ENCODE data around the gene ABCA13.

- TF ChIP-seq CTCF (conservative IDR thresholded peaks at IDR 0.05; ENCODE audit: low read length) (no peak), EZH2phosphoT487 (IDR thresholded peaks at IDR 0.05; ENCODE audit: borderline replicate concordance) (no peak)
Observed at GRCh38 chr7:48419401-48419800, 248.1 kb downstream of the ABCA13 start.

Data from Loucy (cell line).